NCI-H146 treated with DMSO at 0.1 percent for 48 hours (cell line): ENCODE measurements around the gene ZNF552.
A peak's percentile ranks its signal among the peaks of the same experiment; 100 is the strongest.
"Not testable (repeated sequence)": the region's sequence is repeated elsewhere in the genome, so short reads cannot be mapped to it uniquely, and the experiment has no call there.

ENCODE experiments used
- DNase-seq: peaks from one replicate; lab custom pipeline; 2025; ENCODE audit not compliant: unreplicated experiment; lab: John Stamatoyannopoulos, UW

Gene ZNF552

GRCh38 chr19:57819475-57820148 is 4.9 kb upstream of the ZNF552 start:
- peak; percentile 94 for DNase-seq

GRCh38 chr19:57818378-57818777 is 3.7 kb upstream of the ZNF552 start:
- DNase-seq: no peak

GRCh38 chr19:57817976-57818375 is 3.3 kb upstream of the ZNF552 start:
- DNase-seq: no peak

GRCh38 chr19:57816652-57817051 is 1.9 kb upstream of the ZNF552 start:
- no peak for DNase-seq

GRCh38 chr19:57815247-57816075 is 748 bp upstream of the ZNF552 start:
- DNase-seq: no peak

- DNase-seq: peak; percentile 39
These were observed 701 bp downstream of the ZNF552 start for GRCh38 chr19:57813919-57814504.

GRCh38 chr19:57812975-57813820 is 1.5 kb downstream of the ZNF552 start:
- not testable (repeated sequence) for DNase-seq

- DNase-seq: no peak
These were observed 2.5 kb downstream of the ZNF552 start for GRCh38 chr19:57812226-57812625.

- not testable (repeated sequence) for DNase-seq
These were observed 4.1 kb downstream of the ZNF552 start for GRCh38 chr19:57810410-57811295.

GRCh38 chr19:57807541-57807940 is 7.2 kb downstream of the ZNF552 start:
- no peak for DNase-seq

- DNase-seq: peak; percentile 5
These were observed 11.0 kb downstream of the ZNF552 start for GRCh38 chr19:57803594-57804325.

- no peak for DNase-seq
These were observed 11.5 kb downstream of the ZNF552 start for GRCh38 chr19:57803265-57803593.

- no peak for DNase-seq
These were observed 12.4 kb downstream of the ZNF552 start for GRCh38 chr19:57802269-57802668.

GRCh38 chr19:57800696-57801095 is 14.0 kb downstream of the ZNF552 start:
- DNase-seq: no peak

- DNase-seq: not testable (repeated sequence)
These were observed 18.1 kb downstream of the ZNF552 start for GRCh38 chr19:57796580-57796979.

GRCh38 chr19:57789288-57789687 is 25.4 kb downstream of the ZNF552 start:
- DNase-seq: no peak

- DNase-seq: no peak
These were observed 26.5 kb downstream of the ZNF552 start for GRCh38 chr19:57788114-57788692.

GRCh38 chr19:57786906-57787305 is 27.8 kb downstream of the ZNF552 start:
- DNase-seq: no peak

GRCh38 chr19:57786286-57786685 is 28.4 kb downstream of the ZNF552 start:
- DNase-seq: no peak
